HG02798 (cell line): ENCODE measurements around the gene SBK1.
"Not testable (repeated sequence)": the region's sequence is repeated elsewhere in the genome, so short reads cannot be mapped to it uniquely, and the experiment has no call there.

Experiments used
- ATAC-seq: cut with Tn5 transposase; IDR thresholded peaks from one replicate; pipeline ENCODE4 v1.9.1; 2021; ENCODE audit warnings: mild to moderate bottlenecking; ENCODE audit not compliant: unreplicated experiment, poor library complexity

The SBK1 gene

GRCh38 chr16:28326881-28327610, 34.7 kb downstream of the SBK1 start:
- ATAC-seq: peak; percentile 42

- ATAC-seq: not testable (repeated sequence)
Measured at GRCh38 chr16:28330232-28330631, 37.9 kb downstream of the SBK1 start.

- ATAC-seq: not testable (repeated sequence)
Measured at GRCh38 chr16:28330981-28331380, 38.7 kb downstream of the SBK1 start.

- not testable (repeated sequence) for ATAC-seq
Measured at GRCh38 chr16:28332632-28333031, 40.3 kb downstream of the SBK1 start.

- not testable (repeated sequence) for ATAC-seq
Measured at GRCh38 chr16:28335678-28336077, 43.4 kb downstream of the SBK1 start.

- not testable (repeated sequence) for ATAC-seq
Measured at GRCh38 chr16:28336940-28337710, 44.8 kb downstream of the SBK1 start.

GRCh38 chr16:28338230-28338629, 45.9 kb downstream of the SBK1 start:
- ATAC-seq: not testable (repeated sequence)

GRCh38 chr16:28362600-28362999, 70.3 kb downstream of the SBK1 start:
- not testable (repeated sequence) for ATAC-seq

GRCh38 chr16:28363408-28363807, 71.1 kb downstream of the SBK1 start, which contains the start of gene NPIPB6:
Gene NPIPB6, minus strand, starts transcription at chr16:28363508. Its CDS starts 686 bp downstream, at chr16:28362822.
- ATAC-seq: not testable (repeated sequence)

GRCh38 chr16:28364268-28365173, 72.2 kb downstream of the SBK1 start:
- peak; percentile 96 for ATAC-seq

- not testable (repeated sequence) for ATAC-seq
Measured at GRCh38 chr16:28367926-28368325, 75.6 kb downstream of the SBK1 start.
